ENCODE data around the gene OR51B5. TPM values are rescaled to one million over a fixed set of nuclear protein-coding genes. Genes with fewer than 3 reads are reported as not detected.
"Not testable (repeated sequence)": the region's sequence is repeated elsewhere in the genome, so short reads cannot be mapped to it uniquely, and the experiment has no call there.

The OR51B5 gene
- not detected for polyA plus RNA-seq (2013, experiment 1 of 2; ENCODE audit: insufficient read length)
- polyA plus RNA-seq (2013, experiment 2 of 2; ENCODE audit: insufficient read length) = 0.09 TPM

DNA sequence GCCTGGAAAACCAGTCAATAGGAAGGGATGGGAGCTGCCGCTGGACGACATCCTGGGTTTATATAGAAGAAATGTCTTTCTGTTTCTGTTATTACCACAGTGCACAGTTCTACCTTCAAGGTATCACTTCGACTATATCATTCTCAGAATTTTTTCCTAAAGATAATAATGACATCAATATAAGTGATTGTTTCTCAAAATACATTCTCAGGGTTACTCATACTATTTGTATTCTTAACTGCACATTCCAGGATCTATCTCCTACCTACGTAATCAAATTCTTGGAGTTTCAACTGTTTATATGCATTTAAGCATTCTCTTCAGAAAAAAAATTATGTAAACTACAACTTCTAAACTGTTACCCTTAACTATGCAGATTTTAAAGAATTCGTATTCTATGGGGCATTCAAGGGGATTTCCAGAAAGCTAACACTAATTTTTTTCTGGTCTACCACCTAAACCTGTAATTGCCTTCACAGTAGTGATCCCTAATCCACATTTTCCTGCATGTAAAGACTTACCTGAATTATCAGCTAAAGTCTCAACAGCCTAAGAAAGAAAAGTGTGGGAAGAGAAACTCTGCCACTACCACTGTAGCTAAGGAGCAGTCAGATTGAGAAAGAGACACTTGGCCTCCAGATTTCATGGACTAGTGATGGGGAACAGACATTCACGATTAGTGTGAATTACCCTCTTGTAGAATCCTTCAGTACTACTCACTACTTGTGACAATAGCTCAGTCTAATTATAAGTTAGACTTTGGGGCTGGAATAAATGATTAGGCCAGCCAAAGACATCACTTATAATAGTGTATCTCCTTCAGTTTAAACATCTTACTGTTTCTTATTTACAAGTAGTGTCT, at the start of gene OR51B5:
Gene OR51B5, minus strand, starts transcription at position 51 of the 862 bp plus-strand sequence. Its CDS starts 0 bp downstream, at position 51.
- no peak for DNase-seq

- DNase-seq = no peak
These were observed 46.9 kb upstream of the OR51B5 start for GRCh38 chr11:5390210-5390609.

DNA sequence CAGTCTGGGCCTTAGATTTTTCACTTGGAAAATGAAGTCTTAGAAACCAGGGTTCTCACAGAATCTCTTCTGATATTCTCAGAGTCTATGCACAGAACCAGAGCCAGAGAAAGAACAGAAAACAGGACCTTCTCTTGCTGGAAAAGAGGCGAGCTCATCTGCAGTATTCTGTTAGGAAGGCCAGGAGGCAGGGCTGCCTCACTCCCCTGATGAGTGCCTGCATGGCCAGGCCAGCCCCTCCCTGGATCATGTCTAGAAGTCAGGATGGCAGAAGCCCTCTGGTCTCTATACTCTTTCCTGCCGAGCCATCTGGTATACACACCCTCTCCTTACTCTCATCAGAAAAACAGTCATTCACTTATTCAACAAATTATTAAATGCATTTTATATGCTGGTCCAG, 41.0 kb upstream of the OR51B5 start:
- DNase-seq = no peak

DNA sequence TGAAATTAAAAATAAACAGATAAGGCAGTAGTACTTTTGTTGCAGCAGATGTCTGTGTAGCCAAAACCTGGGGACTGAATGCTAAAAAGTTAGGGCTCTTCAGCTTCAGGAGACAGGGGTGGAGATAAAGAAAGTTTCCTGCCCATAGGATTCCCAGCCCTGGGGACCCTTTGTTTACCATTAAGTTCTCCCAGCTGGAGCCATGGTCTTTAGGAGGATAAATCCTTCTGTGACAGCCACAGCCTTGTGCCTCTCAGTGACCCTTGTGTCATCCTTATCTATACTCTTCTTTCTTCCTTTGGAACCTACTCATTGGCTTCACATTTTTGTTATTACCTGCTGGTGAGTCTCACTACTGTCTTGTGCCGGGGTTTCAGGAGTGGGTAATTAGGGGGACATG, 40.3 kb upstream of the OR51B5 start, which contains the start of gene OR51M1:
Gene OR51M1, plus strand, starts transcription at position 237 of the 400 bp plus-strand sequence. CDS start 5,587 bp downstream, outside the sequence.
- DNase-seq = no peak

DNA sequence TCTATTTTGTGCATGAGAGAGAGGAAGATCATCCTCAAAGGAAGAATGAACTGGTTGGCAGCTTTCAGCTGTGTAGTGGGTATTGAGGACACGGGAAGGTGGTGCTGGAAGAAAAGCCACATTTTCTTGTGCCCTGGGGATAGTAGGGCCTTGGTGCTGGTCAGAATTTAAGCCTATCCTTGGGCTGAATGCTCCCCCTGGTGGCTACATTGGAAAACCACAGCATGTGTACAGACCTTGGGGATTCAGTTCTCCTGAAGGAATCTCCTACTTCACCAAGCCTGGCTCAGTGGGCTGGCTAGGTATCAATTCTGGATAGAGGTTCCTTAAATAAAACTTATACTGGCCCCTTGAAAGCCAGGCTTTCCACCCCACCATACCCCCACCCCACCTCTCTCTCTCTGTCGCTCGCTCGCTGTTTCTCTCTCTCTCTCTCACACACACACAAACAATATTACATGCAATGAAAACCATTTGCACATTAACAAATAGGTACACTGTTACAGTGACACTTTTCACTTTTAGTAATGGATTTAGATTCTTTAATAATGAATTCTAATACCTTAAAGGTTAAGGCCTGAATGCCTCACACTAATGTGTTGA, 37.5 kb upstream of the OR51B5 start:
- peak; percentile 57 for DNase-seq

GRCh38 chr11:5369789-5370188, 26.5 kb upstream of the OR51B5 start:
- peak; percentile 69 for DNase-seq

DNA sequence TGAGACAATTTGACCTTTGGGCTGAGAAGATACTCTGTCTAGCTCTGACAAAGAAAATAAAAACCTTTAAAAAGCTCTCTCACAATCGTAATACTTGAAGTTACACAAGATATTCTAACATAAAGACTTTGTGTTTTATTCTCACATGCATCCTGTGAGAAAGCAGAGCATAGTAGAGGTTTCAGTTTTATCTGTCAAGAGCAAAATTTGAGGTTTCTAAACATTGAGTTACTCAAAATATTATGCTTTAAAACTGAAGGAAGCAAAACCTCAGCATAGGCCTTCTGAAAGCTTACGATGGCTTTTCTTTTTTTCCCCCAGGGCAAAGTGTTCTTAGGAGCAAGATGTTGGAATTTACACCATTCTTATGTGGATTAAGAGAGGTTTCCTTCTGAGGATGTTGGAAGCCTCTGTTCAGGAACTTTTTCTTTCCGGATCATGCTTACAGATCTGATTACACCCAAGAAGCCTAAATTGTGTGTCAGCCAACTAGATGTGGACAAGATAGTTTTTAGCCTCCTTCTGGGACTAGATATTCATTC, 25.2 kb upstream of the OR51B5 start:
- DNase-seq = no peak

DNA sequence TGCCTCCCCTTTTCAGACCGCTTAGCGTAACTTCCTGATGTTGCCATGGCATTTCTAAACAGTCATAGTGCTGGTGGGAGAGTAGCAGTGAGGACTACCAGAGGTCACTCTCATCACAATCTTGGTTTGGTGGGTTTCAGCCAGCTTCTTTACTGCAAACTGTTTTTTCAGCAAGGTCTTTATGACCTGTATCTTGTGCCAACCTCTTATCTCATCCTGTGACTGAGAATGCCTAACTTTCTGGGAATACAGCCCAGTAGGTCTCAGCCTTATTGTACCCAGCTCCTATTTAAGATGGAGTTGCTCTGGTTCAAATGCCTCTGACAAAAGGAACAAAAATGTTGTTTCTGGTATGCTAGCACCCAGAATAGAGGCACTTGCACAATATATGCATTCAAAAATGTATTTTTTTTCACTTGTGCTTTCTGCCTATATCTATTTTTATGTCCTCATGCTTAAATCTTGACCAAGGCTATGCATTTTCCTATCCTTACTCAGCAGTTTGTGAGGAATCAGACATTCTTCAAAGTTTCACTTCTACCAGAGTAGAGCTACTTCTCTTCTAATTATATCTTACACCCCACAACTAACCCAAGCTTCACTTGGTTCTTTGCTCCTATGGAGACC, 24.2 kb upstream of the OR51B5 start:
- DNase-seq = peak; percentile 85

DNA sequence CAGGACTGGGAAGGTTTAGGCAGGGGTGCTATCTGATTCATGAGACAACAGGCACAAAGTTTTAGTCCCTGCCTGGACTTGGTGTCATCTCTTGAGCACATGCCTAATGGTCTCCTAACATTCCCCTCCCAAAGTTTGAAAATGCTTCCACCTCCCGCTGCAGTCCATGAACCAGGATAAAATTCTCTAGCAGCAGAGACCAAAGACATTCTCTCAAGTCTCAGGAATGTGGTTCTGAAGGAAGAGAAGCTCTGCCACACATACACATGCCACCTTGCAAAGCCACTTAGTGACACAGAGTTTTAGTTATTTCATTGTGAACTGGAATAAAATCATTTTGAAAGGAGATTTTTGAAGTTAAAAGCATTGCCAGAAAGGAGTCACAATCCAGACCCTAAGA, 23.5 kb upstream of the OR51B5 start:
- peak; percentile 22 for DNase-seq

GRCh38 chr11:5366365-5366764, 23.0 kb upstream of the OR51B5 start:
- DNase-seq = not testable (repeated sequence)

DNA sequence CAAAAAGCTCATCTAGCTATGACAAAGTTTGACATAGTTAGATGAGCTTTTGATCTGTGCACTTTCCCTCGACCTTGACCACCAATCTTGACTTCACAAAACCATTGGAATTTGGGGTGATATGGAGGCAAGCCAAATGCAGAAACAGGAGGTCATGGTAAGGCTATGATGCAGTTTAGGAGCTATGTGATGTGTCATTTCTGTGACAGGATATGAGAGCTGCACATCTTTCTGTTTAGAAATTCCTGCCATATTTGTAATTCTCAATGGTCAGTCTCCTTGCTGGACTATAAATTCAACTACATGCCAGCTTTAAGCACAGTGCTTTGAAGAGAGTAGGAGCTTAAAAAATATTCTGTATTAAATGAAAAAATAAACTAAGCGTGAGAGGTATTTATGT, 20.9 kb upstream of the OR51B5 start:
- peak; percentile 90 for DNase-seq

DNA sequence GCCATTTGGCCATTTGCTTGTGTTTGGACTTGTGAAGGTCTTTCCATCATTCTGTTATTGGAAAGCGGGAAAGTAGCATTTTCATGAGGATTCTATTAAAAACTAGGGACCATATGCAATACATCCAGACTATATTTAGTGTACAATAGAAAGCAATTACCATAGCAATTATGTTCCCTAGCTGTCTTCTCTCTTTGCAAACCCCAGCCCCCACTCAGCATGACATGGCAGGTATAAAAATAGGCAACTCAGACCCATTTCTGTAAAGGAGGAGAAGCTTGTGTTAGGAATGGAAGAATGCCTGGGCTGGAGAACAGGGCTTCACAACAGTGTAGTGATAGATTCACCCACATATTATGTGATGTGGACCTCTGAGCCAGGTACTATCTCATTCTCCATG, 20.4 kb upstream of the OR51B5 start:
- no peak for DNase-seq

- DNase-seq = no peak
These were observed 18.8 kb upstream of the OR51B5 start for GRCh38 chr11:5362017-5362625.

GRCh38 chr11:5356031-5356430, 12.7 kb upstream of the OR51B5 start:
- not testable (repeated sequence) for DNase-seq

- DNase-seq = no peak
These were observed 7.9 kb upstream of the OR51B5 start, which contains the start of gene OR51B6 for GRCh38 chr11:5351208-5351607. Gene OR51B6 (plus strand): TSS chr11:5351508. CDS start chr11:5351508, 0 bp downstream.

DNA sequence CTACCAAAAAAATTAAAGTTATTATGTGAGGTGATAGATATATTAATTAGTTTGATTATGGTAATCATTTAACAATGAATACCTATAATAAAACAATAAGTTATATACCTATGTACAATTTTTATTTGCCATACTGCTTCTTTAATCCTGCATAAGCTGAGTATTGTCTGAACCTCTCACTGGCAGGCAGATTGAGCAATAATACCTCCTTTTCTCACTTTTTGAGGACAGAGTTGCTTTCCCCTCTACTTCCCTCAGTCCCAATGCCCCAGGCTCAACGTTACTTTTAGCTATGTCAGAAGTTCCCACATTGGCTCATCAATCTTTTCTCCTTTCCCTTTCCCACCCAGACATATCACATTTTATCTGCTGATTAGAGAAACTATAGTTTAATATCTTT, 6.2 kb upstream of the OR51B5 start:
- no peak for DNase-seq

- no peak for DNase-seq
These were observed 5.3 kb upstream of the OR51B5 start for GRCh38 chr11:5348551-5349194.

DNA sequence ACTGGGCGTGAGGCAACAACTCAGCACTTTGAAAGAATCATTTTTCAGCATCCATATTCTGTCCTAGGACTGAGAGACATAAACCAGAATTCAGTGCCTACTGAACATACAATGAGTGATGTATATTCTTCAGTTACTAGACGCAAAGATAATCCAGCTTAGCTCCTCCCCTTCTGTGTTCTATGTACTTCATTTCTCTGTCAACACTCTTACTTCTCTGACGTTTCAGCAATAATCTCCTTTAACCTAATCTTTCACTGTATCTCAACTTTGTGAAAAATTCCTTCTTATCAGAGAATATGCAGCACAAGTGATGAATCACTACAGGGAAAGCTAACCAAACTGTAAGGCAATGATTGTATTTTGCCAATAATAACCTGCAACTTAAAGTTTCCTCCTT, 2.5 kb upstream of the OR51B5 start:
- no peak for DNase-seq

DNA sequence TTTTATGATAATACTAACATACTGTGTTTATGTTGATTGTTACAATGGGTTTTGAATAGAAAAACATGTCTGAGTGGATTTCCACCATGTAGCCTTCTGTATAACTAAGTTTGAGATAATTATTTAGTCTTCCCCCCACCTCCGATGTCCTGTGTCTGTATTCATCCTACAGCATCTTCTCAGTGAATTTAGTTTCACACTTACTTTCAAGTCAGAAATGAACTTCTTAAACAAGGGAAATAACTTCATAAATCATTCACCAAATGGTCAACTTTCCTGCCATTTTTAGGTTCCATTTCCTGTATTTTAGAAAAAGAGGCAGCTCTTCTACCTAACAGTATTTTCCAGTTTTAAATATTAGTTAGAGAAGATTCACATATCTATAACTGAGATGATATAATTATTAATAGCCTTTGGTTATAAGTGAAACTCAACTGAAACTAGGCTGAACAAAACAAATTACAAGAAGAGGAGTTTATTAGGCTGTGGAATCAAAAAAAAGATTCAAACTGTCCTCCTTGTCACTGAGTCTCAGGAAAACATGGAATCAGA, 3.5 kb downstream of the OR51B5 start:
- no peak for DNase-seq

DNA sequence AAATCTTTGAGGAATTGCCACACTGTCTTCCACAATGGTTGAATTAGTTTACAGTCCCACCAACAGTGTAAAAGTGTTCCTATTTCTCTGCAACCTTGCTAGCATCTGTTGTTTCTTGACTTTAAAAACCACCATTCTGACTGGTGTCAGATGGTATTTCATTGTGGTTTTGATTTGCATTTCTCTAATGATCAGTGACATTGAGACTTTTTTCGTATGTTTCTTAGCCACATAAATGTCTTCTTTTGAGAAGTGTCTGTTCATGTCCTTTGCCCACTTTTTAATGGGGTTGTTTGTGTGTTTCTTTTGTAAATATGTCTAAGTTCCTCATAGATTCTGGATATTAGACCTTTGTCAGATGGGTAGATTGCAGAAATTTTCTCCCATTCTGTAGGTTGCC, 6.1 kb downstream of the OR51B5 start:
- not testable (repeated sequence) for DNase-seq

GRCh38 chr11:5336331-5336730, 7.0 kb downstream of the OR51B5 start:
- peak; percentile 14 for DNase-seq

DNA sequence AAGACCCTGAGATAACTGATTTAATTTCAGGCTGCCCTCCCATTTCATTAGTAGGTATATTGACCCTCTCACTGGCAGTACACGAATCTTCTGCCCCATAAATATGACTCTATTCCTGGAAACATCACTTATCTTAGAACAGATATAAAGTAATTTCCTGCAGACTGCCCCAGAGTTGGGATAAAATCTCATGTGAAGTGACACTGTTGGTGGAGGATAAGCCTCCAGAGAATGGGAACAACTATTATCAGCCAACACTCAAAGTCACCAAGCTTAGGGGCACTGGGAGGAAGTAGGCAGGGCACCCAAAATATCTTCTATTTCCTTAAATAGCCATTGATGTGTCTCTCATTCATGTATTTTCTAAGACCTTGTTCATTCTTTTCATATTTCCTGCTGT, 8.2 kb downstream of the OR51B5 start:
- DNase-seq = no peak
